Activated T-cell treated with anti-CD3 and anti-CD28 coated beads, Interleukin-2, amount 50 U/mL, for 24 hours (primary cell): ENCODE measurements around the gene PGAM1.

Experiments
- DNase-seq: peaks from one replicate; pipeline ENCODE4 v3.0.0-alpha.2; 2020
- H3K27ac Mint-ChIP-seq: 2 replicates; pipeline ENCODE4 v1.8.0; 2020; ENCODE audit warnings: mild to moderate bottlenecking, mixed read lengths
- H3K27me3 Mint-ChIP-seq: 2 replicates; pipeline ENCODE4 v1.8.0; 2020; ENCODE audit warnings: mixed read lengths
- H3K36me3 Mint-ChIP-seq: 2 replicates; pipeline ENCODE4 v1.8.0; 2020; ENCODE audit warnings: low read depth, mixed read lengths
- H3K4me1 Mint-ChIP-seq: 2 replicates; pipeline ENCODE4 v1.8.0; 2020; ENCODE audit warnings: low read depth, mixed read lengths
- H3K4me3 Mint-ChIP-seq: 2 replicates; pipeline ENCODE4 v1.8.0; 2020; ENCODE audit warnings: mild to moderate bottlenecking, moderate library complexity, mixed read lengths
- H3K9me3 Mint-ChIP-seq: 2 replicates; pipeline ENCODE4 v1.8.0; 2020; ENCODE audit warnings: mixed read lengths

Gene PGAM1

GRCh38 chr10:97425964-97426775 is at the start of gene PGAM1:
Gene PGAM1 (plus strand): TSS chr10:97426191. CDS start chr10:97426308, 117 bp downstream.
- Mint-ChIP-seq H3K4me3 (peak within 1 kb of the TSS; percentile 96), H3K27ac (peak within 1 kb of the TSS; percentile 99), H3K36me3 (peaks cover 66% of the 10 kb centered on the region), H3K27me3 (no peaks in the 10 kb centered on the region), H3K9me3 (no peaks in the 10 kb centered on the region), H3K4me1 (peaks cover 59% of the 10 kb centered on the region)
- peak; percentile 97 for DNase-seq

GRCh38 chr10:97376413-97376812 is 49.6 kb upstream of the PGAM1 start:
- Mint-ChIP-seq H3K36me3 (peaks cover 92% of the 10 kb centered on the region), H3K27ac (no peak overlapping the region), H3K4me1 (no peaks in the 10 kb centered on the region), H3K9me3 (no peaks in the 10 kb centered on the region), H3K4me3 (no peak overlapping the region), H3K27me3 (no peaks in the 10 kb centered on the region)
- no peak for DNase-seq

GRCh38 chr10:97378933-97379921 is 46.8 kb upstream of the PGAM1 start:
- Mint-ChIP-seq H3K9me3 (no peaks in the 10 kb centered on the region), H3K4me3 (no peak overlapping the region), H3K4me1 (no peaks in the 10 kb centered on the region), H3K27me3 (no peaks in the 10 kb centered on the region), H3K27ac (no peak overlapping the region), H3K36me3 (peaks cover 92% of the 10 kb centered on the region)
- no peak for DNase-seq

- DNase-seq: no peak
- Mint-ChIP-seq H3K27ac (no peak overlapping the region), H3K4me1 (no peaks in the 10 kb centered on the region), H3K4me3 (no peak overlapping the region), H3K27me3 (no peaks in the 10 kb centered on the region), H3K9me3 (no peaks in the 10 kb centered on the region), H3K36me3 (peaks cover 92% of the 10 kb centered on the region)
Observed at GRCh38 chr10:97380516-97380915, 45.5 kb upstream of the PGAM1 start.

- Mint-ChIP-seq H3K27ac (no peak overlapping the region), H3K4me3 (no peak overlapping the region), H3K9me3 (no peaks in the 10 kb centered on the region), H3K36me3 (peaks cover 91% of the 10 kb centered on the region), H3K27me3 (no peaks in the 10 kb centered on the region), H3K4me1 (no peaks in the 10 kb centered on the region)
- no peak for DNase-seq
Observed at GRCh38 chr10:97381626-97382025, 44.4 kb upstream of the PGAM1 start.

GRCh38 chr10:97383159-97383558 is 42.8 kb upstream of the PGAM1 start:
- H3K27me3 Mint-ChIP-seq: no peaks in the 10 kb centered on the region
- H3K4me1 Mint-ChIP-seq: no peaks in the 10 kb centered on the region
- no peak for DNase-seq
- no peak overlapping the region for H3K4me3 Mint-ChIP-seq
- no peaks in the 10 kb centered on the region for H3K9me3 Mint-ChIP-seq
- H3K36me3 Mint-ChIP-seq: peaks cover 93% of the 10 kb centered on the region
- H3K27ac Mint-ChIP-seq: no peak overlapping the region

- Mint-ChIP-seq H3K4me1 (no peaks in the 10 kb centered on the region), H3K9me3 (no peaks in the 10 kb centered on the region), H3K27me3 (no peaks in the 10 kb centered on the region), H3K27ac (no peak overlapping the region), H3K36me3 (peaks cover 96% of the 10 kb centered on the region), H3K4me3 (no peak overlapping the region)
- DNase-seq: no peak
Observed at GRCh38 chr10:97384156-97384555, 41.8 kb upstream of the PGAM1 start.

GRCh38 chr10:97384641-97385040 is 41.4 kb upstream of the PGAM1 start:
- no peak for DNase-seq
- Mint-ChIP-seq H3K4me3 (no peak overlapping the region), H3K4me1 (no peaks in the 10 kb centered on the region), H3K27me3 (no peaks in the 10 kb centered on the region), H3K36me3 (peaks cover 96% of the 10 kb centered on the region), H3K27ac (no peak overlapping the region), H3K9me3 (no peaks in the 10 kb centered on the region)

GRCh38 chr10:97385565-97385964 is 40.4 kb upstream of the PGAM1 start:
- H3K9me3 Mint-ChIP-seq: no peaks in the 10 kb centered on the region
- no peak overlapping the region for H3K27ac Mint-ChIP-seq
- no peaks in the 10 kb centered on the region for H3K27me3 Mint-ChIP-seq
- H3K36me3 Mint-ChIP-seq: peaks cover 96% of the 10 kb centered on the region
- no peak overlapping the region for H3K4me3 Mint-ChIP-seq
- H3K4me1 Mint-ChIP-seq: no peaks in the 10 kb centered on the region
- DNase-seq: no peak

- Mint-ChIP-seq H3K36me3 (peaks cover 89% of the 10 kb centered on the region), H3K4me3 (no peak overlapping the region), H3K9me3 (no peaks in the 10 kb centered on the region), H3K27me3 (no peaks in the 10 kb centered on the region), H3K27ac (no peak overlapping the region), H3K4me1 (peaks cover 2% of the 10 kb centered on the region)
- DNase-seq: no peak
Observed at GRCh38 chr10:97388152-97388551, 37.8 kb upstream of the PGAM1 start.

- H3K36me3 Mint-ChIP-seq: peaks cover 89% of the 10 kb centered on the region
- peaks cover 5% of the 10 kb centered on the region for H3K4me1 Mint-ChIP-seq
- no peak overlapping the region for H3K27ac Mint-ChIP-seq
- no peaks in the 10 kb centered on the region for H3K27me3 Mint-ChIP-seq
- DNase-seq: no peak
- H3K4me3 Mint-ChIP-seq: no peak overlapping the region
- no peaks in the 10 kb centered on the region for H3K9me3 Mint-ChIP-seq
Observed at GRCh38 chr10:97390091-97390490, 35.9 kb upstream of the PGAM1 start.

- Mint-ChIP-seq H3K4me3 (no peak overlapping the region), H3K27me3 (no peaks in the 10 kb centered on the region), H3K4me1 (peaks cover 11% of the 10 kb centered on the region), H3K36me3 (peaks cover 82% of the 10 kb centered on the region), H3K27ac (peak overlapping the region; percentile 27), H3K9me3 (no peaks in the 10 kb centered on the region)
- DNase-seq: no peak
Observed at GRCh38 chr10:97393034-97393573, 32.9 kb upstream of the PGAM1 start.

GRCh38 chr10:97396056-97396455 is 29.9 kb upstream of the PGAM1 start:
- Mint-ChIP-seq H3K27ac (no peak overlapping the region), H3K4me1 (peaks cover 17% of the 10 kb centered on the region), H3K9me3 (no peaks in the 10 kb centered on the region), H3K27me3 (no peaks in the 10 kb centered on the region), H3K4me3 (no peak overlapping the region), H3K36me3 (peaks cover 66% of the 10 kb centered on the region)
- DNase-seq: no peak

GRCh38 chr10:97399843-97400545 is 26.0 kb upstream of the PGAM1 start:
- Mint-ChIP-seq H3K9me3 (no peaks in the 10 kb centered on the region), H3K27ac (peak overlapping the region; percentile 98), H3K4me3 (peak overlapping the region; percentile 98), H3K36me3 (peaks cover 37% of the 10 kb centered on the region), H3K27me3 (no peaks in the 10 kb centered on the region), H3K4me1 (peaks cover 17% of the 10 kb centered on the region)
- DNase-seq: peak; percentile 56
